Spleen (tissue), 7 donors: ENCODE measurements around the gene EXD3.

Source experiments
- POLR2AphosphoS5 ChIP-seq, 3 donors: sonication (generic); formaldehyde crosslinking; IDR thresholded peaks; one replicate each; pipeline ENCODE4 v1.5.1; 2017; ENCODE audit warnings: antibody characterized with exemption in 3 of 3
- TF ChIP-seq, protein P1 (sequence below), 11 experiments: fragments of 200-600 bp in 7 of 11; fragments of 450-650 bp in 4 of 11; sonication (generic) in 4 of 11; IDR thresholded peaks in 8 of 11; conservative IDR thresholded peaks in 3 of 11; 1 replicate in 7 of 11; 2 replicates in 4 of 11; pipeline versions ENCODE4 v1.4.0 to v1.8.0; 2016 to 2021; ENCODE audit warnings: antibody characterized with exemption in 11 of 11, inconsistent platforms in 4 of 11, mild to moderate bottlenecking in 1 of 11
- donor health status: DM: no; HTN: no; CAD: no; lungs with moderate emphysema.
- donor health status: DM: no; HTN: no; CAD: no.
- donor health status: DM: no; HTN: no; CAD: no.

DNA sequence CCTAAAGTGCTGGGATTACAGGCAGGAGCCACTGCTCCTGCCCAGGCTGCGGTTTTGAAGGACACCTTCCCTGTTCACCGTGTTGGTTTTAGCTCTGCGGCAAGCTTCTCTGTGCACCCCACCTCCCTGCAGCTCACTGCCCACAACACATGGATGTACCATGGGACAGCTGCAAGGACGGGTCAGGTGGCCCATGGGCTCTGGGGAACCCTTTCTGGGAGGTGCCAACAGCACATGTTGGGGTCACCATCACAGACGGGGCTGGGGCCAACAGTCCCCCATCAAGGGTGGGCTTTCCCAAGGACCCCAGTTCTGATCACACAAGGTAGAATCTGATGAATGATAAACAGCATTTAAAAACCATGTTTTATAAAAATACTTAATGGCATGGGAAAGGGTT lies 7.5 kb downstream of the EXD3 start:
- TF ChIP-seq, protein P1, sequence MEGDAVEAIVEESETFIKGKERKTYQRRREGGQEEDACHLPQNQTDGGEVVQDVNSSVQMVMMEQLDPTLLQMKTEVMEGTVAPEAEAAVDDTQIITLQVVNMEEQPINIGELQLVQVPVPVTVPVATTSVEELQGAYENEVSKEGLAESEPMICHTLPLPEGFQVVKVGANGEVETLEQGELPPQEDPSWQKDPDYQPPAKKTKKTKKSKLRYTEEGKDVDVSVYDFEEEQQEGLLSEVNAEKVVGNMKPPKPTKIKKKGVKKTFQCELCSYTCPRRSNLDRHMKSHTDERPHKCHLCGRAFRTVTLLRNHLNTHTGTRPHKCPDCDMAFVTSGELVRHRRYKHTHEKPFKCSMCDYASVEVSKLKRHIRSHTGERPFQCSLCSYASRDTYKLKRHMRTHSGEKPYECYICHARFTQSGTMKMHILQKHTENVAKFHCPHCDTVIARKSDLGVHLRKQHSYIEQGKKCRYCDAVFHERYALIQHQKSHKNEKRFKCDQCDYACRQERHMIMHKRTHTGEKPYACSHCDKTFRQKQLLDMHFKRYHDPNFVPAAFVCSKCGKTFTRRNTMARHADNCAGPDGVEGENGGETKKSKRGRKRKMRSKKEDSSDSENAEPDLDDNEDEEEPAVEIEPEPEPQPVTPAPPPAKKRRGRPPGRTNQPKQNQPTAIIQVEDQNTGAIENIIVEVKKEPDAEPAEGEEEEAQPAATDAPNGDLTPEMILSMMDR (IDR thresholded peaks at IDR 0.05 in 8 of 11, conservative IDR thresholded peaks at IDR 0.05 in 3 of 11): no peak
- TF ChIP-seq POLR2AphosphoS5 (IDR thresholded peaks at IDR 0.05): no peak
